ENCODE results near the gene PHC2.

DNA sequence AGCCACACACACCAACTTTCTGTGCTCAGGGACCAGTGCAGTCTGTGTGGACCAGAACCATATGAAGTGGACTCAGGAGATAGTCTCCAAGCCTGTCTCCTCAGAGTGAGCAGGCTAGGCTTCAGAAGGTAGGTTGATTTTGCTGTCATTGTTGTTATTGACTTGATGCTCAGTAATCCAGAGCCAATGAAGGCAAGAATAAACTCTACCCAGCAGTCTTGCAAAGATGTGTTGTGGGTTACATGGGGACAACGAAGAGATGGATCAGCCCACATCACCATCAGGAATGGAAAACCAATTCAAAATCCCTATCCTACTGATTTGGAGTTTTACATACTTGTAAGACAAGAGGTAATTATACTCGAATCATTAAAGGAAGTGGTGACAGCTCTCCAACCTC lies 37.4 kb downstream of the PHC2 start:
- TF ChIP-seq, protein P1, sequence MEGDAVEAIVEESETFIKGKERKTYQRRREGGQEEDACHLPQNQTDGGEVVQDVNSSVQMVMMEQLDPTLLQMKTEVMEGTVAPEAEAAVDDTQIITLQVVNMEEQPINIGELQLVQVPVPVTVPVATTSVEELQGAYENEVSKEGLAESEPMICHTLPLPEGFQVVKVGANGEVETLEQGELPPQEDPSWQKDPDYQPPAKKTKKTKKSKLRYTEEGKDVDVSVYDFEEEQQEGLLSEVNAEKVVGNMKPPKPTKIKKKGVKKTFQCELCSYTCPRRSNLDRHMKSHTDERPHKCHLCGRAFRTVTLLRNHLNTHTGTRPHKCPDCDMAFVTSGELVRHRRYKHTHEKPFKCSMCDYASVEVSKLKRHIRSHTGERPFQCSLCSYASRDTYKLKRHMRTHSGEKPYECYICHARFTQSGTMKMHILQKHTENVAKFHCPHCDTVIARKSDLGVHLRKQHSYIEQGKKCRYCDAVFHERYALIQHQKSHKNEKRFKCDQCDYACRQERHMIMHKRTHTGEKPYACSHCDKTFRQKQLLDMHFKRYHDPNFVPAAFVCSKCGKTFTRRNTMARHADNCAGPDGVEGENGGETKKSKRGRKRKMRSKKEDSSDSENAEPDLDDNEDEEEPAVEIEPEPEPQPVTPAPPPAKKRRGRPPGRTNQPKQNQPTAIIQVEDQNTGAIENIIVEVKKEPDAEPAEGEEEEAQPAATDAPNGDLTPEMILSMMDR (IDR thresholded peaks at IDR 0.05) = no peak
- no peak for TF ChIP-seq POLR2A (IDR thresholded peaks at IDR 0.05)
